GM21619 (cell line): ENCODE measurements around the gene UQCC2.

Source experiments
- ATAC-seq: cut with Tn5 transposase; IDR thresholded peaks from one replicate; pipeline ENCODE4 v1.9.1; 2021; ENCODE audit not compliant: unreplicated experiment

The UQCC2 gene

DNA sequence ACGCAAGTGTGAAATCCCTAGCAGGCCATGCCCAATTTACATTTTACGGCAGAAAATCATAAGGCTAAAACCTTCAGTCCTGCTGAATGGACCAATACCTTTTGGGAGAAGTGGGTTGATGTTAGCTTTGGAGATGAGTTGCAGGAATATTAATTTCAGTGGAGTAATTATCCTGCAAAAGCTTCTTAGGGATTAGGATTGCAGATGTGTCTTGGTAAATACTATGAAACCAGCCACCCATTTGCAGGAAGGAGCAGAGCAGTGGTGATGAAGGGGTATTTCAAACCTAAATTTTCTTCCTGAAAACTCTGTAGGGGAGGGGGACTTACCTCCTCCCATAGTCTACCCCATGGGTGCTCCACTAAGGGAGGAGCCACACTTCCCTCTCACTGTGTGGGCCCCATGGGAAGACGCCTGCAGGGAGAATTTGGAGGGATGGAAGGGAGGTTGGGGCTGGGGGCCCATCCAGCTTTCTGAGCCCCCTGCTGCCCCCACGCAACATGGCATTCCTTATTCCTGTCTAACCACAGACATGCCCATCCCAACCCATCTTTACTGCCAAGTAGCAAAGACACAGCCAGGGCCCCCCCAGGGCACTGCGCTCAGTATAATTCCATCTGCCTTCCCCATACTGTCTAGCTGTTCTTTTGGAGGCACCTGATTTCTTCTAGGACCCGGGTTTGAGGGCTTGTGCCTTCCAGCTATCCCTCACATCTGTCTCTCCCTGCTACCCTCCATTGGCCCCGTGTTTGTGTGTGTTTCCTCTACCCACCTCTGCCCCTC lies 14.6 kb upstream of the UQCC2 start:
- no peak for ATAC-seq

DNA sequence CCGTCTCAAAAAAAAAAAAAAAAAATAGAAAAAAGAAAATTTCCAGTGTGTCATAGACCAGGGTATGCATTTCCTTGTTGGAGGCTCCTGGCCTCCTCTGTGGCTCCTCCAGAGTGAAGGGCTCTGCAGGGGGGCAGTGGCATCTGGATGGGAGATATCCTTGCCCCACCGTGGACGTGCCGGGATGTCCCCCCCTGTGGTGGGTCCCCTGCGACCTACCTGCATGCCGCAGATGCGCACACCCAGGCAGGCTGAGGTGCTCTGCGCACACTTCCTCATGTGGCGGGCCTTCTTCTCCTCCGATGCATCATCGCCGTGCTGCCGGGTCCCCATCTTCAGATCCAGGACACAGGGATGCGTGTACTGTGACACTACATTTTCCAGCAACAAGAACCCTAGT lies 13.7 kb upstream of the UQCC2 start:
- ATAC-seq = no peak

DNA sequence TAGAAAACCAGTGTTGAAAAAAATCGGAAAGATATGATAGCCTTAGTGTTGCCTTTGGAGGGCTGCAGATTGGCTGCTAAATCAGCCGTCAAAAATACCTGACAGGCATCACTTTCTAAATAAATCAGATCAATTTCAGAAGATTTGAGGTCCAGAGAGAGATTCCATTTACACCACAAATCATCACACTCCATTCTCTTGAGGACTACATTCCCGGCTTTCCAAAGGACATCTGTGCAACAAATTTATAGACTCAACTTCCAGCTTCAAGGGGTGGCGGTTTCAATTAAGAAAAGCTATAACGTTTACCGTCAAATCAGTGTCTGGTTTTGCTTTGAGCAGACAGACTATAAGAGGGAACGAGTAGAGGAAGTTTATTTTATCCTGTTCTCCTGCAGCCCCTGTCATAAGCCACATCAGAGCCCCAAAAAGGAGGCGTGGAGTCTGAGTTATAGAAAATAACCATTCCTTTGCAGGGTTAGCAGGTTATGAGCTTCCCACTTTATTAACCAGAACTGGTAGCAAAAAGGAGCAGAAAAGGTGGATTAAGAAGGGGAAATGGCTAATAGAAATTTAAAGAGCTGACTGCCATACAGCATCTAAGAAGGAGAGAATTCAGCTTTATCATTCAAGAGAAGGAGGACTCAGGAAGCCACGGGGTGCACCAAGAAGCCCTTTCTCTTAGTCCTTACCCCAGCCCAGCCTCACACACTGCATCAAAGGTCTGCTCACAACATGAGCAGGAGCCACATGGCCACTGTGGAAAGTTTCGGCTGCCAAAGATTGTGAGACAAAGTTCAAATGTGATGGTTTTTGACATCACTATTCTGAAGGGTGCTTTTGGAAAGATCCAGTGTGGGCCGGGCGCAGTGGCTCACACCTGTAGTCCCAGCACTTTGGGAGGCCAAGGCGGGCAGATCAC lies 12.9 kb upstream of the UQCC2 start:
- no peak for ATAC-seq

DNA sequence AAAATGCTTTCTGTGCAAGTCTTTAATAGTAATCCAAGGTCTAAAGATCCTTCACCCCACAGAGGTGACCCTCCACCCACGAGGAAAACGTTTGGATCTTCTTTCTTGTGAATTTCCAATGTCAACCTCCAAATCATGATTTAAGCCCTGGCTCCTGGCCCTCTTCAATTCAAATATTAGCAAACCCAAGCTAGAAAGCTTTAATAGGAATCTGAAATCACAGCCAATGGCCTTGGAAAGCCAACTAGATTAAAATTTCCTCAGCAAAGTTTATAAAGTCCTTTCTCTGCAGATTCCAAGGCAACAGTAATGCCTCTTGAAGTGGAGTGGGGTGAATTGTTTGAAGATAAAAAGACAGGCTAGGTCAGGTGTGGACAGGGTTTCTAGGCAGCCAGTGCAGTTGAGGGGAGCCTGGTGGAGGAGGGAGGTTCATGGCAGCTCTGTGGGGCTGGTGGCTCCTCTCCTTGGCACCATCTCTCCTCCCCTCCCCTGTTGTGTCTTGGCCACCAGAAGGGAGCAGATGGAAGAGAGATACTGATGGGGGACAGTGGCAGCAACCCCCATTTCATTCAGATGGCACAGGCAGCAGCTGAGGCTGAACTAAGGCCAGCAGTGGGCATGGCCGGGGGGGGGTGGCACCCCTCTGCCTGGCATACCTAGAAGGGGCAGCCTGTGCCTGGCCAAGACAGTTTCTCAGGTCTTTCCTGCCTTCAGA lies 12.0 kb upstream of the UQCC2 start:
- ATAC-seq = no peak

DNA sequence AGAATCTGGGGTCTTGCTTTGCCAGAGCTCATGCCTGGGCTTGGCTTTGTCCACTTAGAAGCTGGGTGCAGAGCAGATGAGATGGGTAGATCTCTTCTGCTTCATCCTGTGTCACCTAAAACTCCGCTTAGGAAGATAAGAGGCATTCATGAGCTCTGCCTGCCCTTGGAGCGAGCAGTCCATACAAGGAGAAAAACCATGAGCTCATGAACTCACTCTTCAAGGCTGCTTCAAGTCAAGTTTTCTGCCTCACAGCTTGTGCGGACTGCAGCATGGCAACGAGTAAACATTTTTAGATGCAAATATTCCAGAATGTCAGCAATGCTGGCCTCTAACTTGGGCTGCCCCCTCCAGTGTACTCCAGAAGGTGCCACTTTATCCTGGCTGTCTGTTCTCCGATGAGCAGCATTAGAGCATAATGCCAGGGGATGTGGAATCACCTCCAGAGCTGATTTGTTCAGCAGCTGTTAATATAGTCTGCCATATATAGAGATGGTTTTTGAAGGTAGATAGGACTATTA lies 10.7 kb upstream of the UQCC2 start:
- ATAC-seq = no peak

DNA sequence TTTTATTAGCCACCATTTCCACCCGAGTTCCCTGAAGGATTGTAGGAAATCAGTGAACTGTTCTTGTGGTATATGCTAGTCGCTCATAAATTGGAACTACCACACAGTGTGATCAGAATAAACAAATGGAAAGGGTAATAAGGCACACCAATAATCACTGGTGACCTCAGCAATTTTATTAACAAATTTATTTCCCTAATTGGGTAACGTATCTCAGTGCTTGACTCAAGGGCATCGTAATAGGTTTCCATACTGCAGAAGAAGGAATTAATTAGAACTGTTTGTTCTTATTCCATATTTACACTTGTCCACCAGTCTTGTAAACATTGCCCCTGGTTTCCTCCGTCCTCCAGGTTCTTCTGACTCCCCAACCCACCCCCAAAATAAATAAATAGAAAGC lies 10.0 kb upstream of the UQCC2 start:
- no peak for ATAC-seq

DNA sequence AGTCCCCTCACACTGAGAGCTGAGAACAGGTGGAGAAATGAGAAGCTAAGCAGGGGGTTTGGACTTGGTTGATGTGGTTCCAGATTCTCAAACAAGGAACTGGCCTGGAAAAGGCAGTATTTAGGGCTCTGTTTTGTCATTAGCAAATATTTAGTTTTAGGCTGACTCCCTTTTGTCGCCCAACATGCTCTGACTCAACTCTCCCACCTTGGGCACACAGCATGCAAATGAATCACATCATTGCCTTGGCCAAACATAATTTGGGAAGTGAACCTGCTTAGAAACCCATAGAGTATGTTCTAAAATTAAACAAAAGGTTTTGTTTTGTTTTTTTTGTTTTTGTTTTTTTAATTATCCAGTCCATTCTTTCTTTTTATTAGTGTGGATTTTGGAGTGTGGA lies 9.5 kb upstream of the UQCC2 start:
- no peak for ATAC-seq

DNA sequence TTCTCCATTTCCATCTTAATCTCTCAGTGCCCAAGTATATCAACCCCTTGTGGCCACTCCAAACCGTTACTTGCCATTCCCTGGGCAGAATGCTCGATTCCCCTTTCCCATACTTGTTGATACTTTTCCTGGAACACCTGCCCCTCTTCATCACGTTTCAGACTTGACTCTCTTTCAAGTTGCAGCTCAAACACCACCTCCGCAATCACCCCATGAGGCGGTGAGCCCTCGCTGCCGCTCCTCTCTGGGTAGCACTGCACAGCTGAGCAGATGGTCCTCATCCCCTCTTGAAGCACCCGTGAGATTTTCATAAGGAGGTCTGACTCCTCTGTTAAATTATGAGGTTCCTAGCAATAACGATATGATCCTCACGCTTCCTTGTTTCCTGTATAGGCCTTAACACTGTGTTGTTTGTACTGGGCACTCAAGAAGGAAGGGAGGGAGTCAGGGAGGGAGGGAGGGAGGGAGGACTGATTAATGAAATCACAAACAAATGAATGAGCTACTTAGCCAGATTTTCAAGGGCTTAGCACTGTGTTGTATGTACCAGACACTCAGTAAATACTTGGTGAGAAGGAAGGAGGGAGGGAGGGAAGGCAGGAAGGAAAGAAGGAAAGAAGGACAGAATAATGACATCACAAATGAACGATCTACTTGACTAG lies 8.0 kb upstream of the UQCC2 start:
- no peak for ATAC-seq

DNA sequence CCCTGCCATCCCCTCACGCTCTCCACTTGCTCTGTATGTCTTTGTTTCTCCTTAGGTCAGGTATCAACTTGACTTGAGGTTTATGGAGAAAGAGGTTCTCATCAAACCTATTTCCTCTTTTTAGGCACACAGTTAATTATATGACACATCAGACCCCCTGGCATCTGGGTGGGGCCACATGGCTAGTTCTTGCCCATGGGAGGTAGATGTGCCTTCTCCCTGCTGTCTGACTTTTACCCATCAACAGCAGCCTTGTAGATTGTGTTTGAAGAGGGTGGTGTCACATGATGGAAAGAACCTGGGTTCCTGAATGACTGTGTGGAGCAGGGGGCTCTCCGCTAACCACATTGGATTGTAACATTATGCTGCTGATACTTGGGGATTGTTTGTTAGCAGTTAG lies 7.2 kb upstream of the UQCC2 start:
- ATAC-seq = no peak

DNA sequence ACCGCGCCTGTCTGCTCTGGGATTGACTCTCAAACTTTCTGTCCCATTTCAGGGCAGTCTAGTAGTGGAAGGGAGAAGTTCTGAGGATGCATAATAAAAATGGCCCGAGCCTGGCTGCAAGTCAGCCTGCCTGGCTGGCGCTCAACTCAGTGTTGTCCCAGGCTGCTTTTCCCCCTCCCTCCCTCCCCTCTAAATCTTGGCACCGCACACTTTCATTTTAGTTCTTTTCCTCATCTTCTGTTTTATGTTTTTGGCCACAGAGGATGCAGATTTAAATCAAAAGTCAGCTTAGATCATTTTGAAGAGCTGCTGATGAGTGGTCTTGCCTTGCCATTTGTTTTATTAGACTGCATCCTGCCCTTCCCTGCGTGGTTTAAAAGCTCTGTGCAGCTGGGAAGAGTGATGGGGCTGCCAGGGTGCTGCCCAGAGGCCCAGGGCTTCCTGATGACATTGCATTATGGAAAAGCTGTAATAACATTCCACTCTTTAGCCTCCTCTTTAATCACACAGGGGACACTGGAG lies 6.5 kb upstream of the UQCC2 start:
- no peak for ATAC-seq

DNA sequence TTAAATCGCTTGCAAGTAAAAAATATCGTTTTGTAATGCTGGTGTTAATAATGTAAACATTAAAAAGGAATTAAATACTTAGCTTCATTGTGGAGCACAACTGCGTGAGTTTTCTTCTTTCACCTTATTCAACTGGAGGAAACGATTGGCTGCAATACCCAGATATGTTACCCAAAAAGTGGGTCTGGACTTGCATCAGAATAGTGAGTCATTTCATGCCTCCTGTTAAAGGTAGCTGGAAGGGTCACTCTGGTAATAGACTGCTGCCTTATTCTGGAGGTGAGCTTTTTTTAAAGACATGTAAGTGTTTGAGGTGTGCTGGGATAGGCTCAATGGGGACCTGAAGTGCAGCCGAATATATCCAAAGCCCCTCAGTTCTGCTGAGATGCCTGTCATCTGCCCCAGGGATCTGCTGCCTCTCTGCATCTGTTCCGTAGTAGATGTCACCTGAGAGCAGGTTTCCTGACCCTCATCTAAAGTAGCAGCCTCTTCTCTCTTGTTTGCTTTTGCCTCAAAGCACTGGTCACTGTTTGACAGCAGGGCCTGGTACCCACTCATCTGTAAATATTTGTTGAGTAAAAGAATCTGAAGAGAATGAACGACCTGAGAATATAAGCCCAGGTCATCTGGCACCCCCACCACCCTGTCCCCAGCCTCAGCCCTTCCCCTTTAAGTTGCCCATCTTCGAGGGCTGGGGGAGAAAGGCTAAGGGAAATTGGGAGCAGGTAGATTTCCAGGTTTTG lies 5.6 kb upstream of the UQCC2 start:
- ATAC-seq = no peak

DNA sequence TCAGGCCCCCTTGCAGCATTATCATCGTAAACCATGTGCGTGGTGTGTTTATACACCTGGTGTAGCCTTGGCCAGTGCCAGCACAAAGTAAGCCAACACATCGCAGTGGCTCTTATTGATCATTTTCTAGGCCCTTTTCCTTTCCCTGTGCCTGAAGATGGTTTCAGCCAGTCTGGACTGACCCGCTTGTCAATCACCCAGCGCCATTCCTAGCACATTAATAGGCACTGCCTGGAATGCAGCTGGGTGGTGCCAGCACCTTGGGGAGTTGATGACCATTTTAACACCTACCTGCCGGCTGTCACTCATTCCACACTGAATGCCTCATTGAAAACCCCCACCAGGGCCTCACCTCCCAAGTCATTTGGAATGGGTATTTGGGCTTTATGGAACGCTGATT lies 4.9 kb upstream of the UQCC2 start:
- no peak for ATAC-seq

DNA sequence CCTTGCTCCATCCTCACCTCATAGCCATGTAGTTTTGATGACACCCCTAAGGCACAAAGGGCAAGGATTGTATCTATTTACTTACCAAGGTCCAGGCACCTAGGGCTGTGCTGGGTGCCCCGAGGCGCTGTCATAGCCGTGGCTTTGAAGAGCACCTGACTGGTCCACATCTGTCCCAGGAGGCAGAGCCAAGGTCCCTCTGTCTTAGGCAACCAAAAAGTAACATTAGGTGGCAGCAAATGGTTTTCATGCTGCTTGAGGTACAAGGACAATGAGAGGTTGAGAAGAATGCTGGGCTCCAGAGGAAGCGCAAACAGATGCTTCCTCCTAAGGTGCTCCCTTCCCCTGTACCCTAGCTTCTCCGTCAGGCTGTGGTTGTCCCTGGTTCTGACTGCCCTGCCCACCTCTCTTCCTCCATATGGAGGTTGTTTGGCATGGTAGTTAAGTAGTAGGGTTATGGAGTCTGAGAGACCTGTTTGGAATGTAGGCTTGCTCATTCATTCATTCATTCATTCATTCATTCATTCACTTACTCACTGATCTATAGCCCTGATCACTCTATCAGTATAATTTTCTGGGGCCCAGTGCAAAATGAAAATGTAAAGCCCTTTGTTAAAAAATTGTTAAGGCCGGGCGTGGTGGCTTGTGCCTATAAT lies 3.0 kb upstream of the UQCC2 start:
- no peak for ATAC-seq

DNA sequence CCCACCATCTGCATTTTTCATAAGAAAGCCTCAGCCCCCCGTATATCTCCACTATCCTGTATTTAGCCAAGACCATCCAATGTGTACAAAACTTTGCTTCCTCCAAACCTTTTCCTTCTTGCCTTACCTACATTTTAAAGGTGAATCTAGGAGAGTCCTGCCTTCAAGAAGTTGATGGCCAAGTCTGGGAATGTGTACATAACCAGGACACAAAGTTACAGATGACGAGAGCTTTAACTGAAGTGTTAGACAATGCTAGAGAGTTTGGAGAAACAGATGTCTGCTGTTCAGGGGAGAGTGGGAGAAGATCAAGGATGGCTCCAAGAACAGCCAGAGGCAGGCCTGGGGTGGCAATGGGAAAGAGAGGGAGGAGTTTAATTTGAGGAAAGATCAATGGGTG lies 2.3 kb upstream of the UQCC2 start:
- ATAC-seq = no peak

DNA sequence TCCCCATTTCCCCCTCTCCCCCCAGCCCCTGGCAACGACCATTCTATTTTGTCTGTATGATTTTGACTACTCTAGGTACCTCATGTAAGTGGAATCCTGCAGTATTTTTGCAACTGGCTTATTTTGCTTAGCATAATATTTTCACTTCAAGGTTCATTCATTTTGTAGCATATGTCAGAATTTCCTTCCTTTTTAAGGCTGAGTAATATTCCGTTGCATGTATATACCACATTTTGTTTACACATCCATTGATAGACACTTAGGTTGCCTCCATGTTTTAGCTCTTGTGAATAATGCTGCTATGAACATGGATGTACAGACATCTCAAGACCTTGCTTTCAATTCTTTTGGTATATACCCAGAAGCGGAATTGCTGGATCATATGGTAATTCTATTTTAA lies 1.4 kb upstream of the UQCC2 start:
- ATAC-seq = no peak

DNA sequence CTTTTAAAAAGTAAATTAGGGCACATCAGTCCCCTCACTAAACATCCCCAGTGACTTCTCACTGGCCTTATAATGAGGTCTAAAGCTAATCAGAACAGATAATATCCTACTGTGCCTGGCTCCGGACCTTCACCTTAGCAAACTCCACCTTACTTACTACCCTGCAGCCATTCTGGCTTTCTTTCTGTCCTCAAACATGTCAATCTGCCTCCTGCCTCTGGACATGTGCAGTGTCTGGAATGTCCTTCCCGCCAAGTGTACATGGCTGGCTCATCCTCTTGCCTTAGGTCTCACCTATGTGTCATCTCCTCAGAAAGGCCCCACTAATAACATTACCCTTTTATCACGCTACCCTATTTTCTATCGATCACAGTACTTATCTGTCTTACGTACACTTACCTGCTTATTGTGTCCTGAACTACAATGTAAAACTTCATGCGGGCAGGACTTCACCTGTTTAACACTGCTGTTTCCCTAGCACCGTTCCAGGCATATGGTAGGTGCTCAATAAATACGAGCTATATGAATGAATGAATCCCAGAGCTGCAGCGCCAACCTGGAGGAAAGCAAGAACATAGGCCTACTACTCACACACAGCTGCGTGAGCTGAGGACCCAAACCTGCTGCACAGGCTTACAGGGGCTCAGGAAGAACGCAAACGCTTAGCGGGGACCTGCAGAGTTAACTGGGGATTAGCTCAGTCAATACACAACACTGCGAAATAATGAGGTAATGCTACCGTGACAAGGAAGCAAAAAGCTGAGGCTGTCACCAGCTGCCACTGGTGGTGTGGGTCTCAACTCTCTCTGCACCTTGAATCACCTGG lies 991 bp downstream of the UQCC2 start:
- ATAC-seq = no peak

DNA sequence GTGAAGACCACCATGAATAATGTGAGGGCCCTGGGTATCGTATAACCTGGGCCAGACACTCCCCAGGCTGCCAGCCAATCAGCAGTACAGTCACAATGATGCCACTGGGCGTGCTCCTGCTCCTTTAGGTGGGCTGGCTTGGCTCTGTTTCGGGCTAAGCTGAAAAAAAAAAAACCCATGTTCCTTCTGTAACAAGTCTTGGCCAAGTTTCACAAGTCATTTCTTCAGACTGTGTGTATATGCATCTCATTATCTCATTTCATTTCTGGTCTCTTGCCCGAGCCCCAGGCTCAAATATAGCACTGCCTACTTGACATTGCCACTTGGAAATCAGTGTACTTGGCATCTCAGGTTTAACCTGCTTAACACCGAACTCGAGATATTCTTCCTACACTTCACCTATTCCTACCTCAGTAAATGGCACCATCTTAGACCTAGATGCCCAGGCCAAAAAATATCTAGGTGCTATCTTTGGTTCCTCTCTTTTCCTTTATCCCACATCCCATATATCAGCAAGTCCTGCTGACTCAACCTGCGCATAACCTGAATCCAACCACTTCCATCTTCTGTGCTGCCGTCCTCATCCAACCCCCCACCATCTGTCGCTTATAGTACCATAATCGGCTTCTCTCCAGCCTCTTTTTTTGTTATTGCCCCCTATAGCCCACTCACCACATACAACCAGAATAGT lies 1.8 kb downstream of the UQCC2 start:
- ATAC-seq = no peak
